ENCODE measurements around the gene SMR3A.
A peak's percentile ranks its signal among the peaks of the same experiment; 100 is the strongest.

Gene SMR3A

DNA sequence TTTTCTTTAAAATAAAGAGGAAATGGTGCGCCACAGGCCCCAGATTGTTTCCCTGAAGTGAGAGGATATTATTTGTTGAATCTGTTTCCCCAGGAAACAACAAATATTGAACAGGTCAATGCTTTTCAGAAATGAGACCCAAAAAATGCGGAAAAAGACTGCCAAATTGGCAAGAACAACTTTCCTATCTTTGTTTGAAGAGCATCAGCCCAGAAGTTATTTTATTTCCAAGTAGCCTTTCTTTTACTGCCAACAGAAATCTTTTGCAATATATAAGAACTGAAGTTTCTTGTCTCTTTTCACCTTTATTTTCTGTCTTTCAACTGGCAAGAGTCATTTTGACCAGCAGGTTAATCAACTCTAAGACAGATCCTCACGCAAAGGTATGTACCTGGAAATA is at the start of gene SMR3A:
Gene SMR3A, plus strand, starts transcription at position 301 of the 400 bp plus-strand sequence. CDS start 1,356 bp downstream, outside the sequence.
- DNase-seq (ENCODE audit: insufficient read length, low spot score) (no peak), FAIRE-seq (no peak)

DNA sequence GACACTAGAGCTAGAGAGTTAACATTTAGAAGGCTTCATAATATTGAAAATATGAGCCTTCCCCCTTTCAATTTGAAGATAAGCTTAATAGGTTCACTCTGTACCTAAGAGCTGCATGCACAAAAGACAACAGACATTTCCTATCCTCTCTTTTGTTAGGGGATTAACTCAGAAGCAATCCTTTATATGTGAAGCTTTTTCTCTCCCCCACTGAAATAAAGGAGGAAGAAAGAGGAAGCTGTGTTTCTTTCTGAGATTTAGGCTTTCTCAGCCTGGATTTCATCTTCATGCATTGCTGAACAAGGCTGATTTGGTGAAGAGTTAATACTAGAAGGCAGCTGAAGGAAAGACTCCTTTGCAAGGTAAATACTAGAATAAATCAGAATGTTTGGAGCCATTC is 46.8 kb upstream of the SMR3A start:
- FAIRE-seq (no peak), DNase-seq (ENCODE audit: insufficient read length, low spot score) (no peak)

DNA sequence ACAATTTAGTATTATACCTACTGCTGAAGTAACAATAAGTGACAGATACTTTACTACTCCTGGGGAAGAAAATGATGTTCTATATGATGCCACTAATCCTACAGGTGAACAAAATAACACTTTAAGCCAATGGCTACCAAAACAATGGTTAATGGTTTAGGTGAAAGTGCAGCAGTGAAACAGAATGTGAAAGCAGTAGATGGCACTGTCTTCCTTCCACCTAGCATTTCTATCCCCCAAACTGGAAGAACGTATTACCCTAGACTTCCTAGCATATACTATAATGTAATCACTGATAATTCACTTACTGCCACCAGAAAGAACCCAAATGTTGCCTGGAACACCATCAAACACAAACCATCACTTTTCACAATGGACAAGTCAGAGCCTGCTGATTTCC is 44.6 kb upstream of the SMR3A start:
- FAIRE-seq (peak; percentile 40), DNase-seq (ENCODE audit: insufficient read length, low spot score) (no peak)

DNA sequence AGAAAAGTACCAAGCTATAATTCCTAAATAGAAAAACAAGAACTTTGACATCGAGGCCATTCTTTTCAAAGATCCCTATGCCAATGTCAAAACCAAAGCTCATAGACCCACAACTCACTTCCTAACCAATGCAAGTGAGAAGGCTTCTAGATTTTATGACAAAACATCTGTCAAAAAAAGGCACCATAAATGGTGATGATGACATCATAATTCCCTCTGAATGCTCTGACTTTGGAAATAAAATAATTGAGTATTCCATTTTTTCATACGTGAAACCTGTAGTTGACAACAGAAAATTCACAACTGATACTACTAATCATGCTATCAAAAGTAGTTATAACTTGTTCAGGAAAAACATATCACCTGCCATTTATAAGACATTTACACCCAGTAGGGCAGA is 34.5 kb upstream of the SMR3A start:
- no peak for DNase-seq (ENCODE audit: insufficient read length, low spot score)
- FAIRE-seq = no peak

DNA sequence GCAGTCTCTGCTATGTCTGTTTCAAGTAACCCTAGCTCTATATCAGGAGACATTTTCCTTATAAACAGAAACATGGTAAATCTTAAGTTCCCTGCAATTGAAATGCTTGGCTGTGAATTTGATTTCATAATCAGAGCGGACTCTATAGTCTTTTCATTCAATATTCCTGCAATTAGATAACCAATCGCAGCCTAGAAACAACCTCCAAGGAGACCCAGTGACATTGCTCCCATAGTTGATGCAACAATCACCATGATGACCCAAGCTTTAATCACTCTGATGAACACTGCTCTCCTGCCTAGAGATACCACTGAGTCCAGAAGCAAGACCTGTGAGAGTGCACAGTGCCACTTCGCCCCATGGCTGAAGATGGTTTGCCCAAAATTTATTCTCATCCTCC is 25.9 kb upstream of the SMR3A start, which contains the start of gene CABS1:
Gene CABS1, plus strand, starts transcription at position 301 of the 400 bp plus-strand sequence. Its CDS starts 59 bp downstream, at position 360.
- FAIRE-seq = no peak
- DNase-seq (ENCODE audit: insufficient read length, low spot score) = no peak

DNA sequence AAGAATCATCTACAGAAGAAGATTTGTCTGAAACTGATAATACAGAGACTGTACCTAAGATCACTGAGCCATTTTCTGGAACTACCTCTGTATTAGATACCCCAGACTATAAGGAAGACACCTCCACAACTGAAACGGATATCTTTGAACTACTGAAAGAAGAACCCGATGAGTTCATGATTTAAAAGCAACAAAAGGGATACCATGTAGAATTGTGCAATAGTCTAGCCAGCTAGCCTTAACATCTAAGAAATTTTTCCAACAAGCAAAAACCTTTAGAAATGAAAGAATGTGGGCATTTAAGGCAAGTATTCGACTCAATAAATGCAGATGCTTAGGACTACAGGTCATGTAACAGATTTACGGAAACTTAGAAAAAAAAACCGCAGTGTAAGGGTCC is 24.5 kb upstream of the SMR3A start:
- no peak for FAIRE-seq

DNA sequence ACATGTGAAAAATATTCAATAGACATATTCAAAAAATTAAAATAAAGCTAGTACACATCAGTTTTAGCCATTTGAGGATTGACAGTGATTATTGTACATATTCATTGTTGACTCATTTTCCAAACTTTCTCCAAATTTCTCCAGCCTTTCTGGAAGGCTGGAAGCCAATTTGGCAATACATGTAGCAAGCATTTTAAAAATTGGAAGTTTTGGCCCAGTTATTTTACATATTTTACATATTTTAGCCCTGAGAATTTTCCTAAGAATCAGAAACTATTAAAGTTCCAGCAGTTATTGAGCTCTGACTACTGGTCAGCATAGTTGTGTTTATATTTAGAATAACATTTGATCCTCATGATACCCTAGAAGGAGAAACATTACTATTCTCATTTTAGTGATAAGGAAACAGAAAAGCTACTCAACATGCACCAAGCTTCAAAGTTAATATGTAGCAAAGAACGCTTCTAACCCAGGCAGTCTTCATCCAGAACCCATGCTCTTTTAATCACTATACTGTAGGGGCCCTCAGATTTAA is 22.6 kb upstream of the SMR3A start:
- DNase-seq (ENCODE audit: insufficient read length, low spot score) = no peak
- no peak for FAIRE-seq

More for the DNA sequence above, 24.5 kb upstream of the SMR3A start:
- DNase-seq (ENCODE audit: insufficient read length, low spot score) = no peak

DNA sequence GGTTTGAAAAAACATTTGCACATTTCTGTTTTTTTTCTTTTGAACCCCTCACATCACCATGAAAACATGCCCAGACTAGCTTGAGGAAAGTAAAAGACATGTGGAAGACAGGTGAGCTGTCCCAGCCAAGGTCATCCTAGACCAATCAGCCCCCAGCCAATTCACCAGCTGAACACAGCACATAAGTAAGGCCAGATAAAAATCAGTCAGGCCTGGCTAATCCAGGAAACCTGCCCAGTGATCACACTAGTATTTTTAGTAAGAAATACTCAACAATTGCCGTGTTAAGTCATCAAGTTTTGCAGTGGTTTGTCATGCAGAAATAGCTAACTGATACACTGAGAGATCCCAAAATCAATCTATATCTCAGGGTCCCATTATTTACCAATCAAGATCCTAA is 4.4 kb upstream of the SMR3A start:
- DNase-seq (ENCODE audit: insufficient read length, low spot score) (no peak), FAIRE-seq (no peak)

DNA sequence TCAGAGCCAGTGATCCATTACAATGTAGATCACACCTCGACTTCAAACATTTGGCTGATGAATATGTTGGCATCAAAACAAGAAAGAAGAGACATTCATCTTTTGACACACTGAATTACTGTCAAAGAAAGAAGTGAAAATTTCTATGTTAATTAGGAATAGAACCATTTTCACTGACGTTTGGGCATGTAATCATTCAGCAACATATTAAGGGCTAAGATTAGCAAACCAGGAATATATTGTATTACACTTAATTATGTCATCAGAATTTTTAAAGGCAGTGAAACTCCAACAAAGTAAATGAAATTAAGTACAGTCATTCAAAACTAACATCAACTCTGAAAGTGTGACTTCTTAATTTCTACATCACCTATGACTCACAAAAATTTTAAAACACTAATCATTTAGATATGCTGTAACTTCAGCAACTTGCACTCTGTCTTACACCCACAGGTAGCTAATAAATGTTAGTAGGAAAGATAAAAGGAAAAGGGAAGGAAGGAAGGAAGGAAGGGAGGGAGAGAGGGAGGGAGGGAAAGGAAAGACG is 1.4 kb upstream of the SMR3A start:
- FAIRE-seq = no peak
- DNase-seq (ENCODE audit: insufficient read length, low spot score) = no peak

DNA sequence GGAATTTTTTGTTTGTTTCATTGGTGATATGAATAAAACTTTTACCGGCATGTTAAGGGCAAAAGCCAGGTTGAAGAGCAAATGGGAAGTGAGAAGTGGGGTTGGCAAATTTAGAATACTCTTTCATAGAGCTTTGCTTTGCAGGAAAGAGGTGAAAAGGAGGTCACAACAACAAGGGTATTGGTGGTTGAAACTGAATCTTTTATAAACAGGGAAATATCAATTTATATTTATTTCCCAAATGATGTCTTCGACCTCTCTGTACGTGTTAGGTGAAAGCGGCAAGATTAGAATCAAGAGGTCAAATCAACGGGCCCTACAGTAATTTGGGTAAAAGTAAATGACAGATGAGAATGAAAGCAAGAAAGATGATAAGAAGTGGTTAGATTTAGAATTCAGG is 3.4 kb downstream of the SMR3A start:
- DNase-seq (ENCODE audit: insufficient read length, low spot score) = no peak

DNA sequence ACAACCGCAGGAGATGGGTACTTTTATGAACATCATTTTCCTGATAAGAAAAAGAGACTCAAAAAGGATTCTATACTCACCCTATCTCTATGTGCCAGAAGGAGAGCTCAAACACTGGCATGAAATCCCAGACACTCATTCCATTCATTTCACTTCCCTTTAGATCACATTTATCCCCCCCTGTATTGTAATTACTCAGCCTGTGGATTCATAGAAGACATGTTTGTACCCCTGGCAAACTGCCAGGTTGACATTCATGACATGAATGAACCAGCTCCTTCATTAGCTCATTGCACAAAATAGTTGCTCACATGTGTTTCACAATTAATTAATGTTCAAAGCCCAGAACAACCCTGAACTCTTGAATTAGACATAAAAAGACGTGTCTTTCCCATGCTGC is 4.9 kb downstream of the SMR3A start:
- DNase-seq (ENCODE audit: insufficient read length, low spot score) = no peak
- FAIRE-seq = no peak

More for the DNA sequence above, 3.4 kb downstream of the SMR3A start:
- no peak for FAIRE-seq

DNA sequence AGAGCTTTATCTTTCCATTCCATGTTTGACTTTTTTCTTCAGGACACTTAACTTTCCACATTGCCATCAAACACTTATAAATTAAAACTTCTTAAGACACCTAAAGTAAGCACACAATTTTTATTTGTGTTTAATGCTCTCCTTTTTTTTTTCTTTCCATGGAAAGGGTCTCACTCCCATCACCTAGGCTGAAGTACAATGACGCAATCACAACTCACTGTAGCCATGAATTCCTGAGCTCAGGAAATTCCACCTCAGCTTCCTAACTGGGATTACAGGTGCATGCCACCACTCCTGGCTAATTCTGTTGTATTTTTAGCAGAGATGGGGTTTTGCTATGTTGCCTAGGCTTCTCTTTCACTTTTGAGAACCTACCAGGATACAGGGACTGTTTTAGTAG is 7.3 kb downstream of the SMR3A start:
- FAIRE-seq = no peak
- DNase-seq (ENCODE audit: insufficient read length, low spot score) = no peak

DNA sequence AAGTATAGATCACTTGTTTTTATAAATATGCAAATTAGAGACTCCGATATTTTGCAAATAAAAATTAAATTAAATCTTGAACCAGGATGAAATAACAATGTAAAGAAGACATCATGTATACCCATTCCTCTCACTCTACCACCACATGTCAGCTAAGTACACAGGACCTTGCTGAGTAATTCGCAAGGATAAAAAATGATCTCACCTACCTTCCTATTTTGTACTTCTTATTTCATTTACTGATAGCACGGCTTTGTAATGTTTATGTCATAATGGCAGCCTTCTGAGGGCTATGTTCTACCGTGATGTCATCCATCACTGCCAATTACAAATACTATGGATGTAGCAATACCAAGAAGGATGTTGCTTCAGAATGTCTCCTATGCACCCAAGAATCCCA is 11.4 kb downstream of the SMR3A start:
- FAIRE-seq = no peak

DNA sequence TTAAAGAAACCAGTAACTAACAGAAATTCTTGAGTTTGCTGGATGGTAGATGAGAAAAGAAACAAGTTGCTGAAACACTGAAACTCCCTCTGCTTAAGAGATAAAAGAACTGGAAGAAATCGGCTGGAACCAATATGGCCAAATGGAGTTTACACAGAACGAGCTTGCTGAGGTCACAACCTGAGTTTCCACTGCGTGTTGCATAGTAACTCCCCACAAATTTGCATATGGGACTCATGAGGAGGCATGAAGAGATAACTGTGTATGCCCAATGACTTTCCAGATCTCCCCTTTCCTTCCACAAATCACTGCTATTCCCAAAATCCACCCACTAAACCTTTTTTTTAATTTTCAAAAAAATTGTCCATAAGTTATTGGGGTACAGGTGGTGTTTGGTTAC is 12.2 kb downstream of the SMR3A start:
- no peak for DNase-seq (ENCODE audit: insufficient read length, low spot score)
- no peak for FAIRE-seq

More for the DNA sequence above, 11.4 kb downstream of the SMR3A start:
- no peak for DNase-seq (ENCODE audit: insufficient read length, low spot score)

DNA sequence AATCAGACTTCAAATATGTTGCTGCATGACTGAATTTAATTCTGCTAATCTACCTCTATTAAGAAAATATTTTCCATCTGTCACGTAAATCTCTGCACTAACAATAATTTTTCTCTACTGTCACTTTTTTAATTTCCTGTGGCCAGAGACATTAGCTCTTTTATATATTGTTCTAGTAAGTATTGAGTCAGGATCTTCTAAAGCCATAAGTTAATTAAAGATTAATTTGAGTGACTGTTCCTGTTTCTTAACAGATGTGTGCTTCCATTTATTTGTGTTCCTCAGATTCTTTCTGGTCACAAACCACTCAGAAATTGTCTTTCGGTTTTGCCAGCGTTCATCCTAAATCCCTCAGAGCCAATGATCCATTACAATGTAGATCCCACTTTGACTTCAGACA is 20.0 kb downstream of the SMR3A start:
- FAIRE-seq (no peak), DNase-seq (ENCODE audit: insufficient read length, low spot score) (no peak)

DNA sequence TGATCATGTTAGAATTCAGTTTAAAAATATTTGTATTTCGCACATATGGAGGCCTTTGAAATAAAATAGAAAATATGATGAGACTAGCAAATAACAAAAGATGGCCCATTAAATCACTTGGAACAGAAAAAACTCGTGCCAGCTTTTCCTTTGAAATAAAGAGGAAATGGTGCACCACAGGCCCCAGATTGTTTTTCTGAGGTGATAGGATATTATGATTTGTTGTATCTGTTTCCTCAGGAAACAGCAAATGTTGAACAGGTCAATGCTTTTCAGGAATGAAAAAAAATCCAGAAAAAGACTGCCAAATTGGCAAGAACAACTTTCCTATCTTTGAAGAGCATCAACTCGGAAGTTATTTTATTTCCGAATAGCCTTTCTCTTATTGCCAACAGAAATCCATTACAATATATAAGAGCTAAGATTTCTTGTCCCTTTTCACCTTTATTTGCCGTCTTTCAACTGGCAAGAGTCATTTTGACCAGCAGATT is 22.2 kb downstream of the SMR3A start, which contains the start of gene SMR3B:
Gene SMR3B, plus strand, starts transcription at position 441 of the 491 bp plus-strand sequence. CDS start 1,380 bp downstream, outside the sequence.
- FAIRE-seq = no peak
- no peak for DNase-seq (ENCODE audit: insufficient read length, low spot score)

DNA sequence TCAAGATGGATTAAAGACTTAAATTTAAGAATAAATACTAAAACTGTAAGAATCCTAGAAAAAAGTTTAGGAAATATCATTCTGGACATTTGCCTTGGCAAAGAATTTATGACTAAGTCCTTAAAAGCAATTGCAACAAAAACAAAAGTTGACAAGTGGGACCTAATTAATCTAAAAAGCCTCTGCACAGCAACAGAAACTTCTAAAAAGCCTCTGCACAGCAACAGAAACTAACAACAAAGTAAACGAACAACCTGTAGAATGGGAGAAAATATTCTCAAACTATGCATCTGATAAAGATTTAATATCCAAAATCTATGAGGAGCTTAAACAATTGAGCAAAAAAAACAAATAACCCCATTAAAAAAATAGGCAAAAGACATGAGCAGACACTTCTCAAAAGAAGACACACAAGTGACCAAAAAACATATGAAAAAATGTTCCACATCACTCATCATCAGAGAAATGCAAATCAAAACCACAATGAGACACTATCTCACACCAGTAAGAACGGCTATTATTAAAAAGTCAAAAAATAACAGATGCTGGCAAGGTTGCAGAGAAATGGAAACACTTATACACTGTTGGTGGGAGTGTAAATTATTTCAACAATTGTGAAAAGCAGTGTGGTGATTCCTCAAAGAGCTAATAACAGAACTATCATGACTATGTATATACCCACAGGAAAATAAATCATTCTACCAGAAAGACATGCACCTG is 31.7 kb downstream of the SMR3A start:
- DNase-seq (ENCODE audit: insufficient read length, low spot score) (no peak), FAIRE-seq (peak; percentile 65)

DNA sequence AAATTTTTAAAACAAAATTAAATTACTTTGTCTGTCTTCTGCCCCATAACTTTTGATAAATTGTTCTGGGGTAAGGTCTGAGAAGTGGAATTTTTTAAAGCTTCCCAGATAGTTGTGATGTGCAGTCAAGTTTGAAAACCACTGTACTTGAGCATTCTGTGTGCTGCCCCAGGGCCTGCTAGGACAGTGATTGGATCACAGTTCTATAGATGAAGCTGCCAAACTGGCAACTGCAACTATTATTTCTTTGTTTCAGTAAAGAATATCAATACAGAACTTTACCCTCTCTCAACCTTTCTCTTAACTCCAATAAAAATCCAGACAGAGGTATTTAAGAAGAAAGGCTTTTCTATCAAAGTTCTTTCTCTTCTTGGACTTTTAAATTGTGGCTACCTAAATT is 37.0 kb downstream of the SMR3A start, which contains the start of gene OPRPN:
Gene OPRPN, plus strand, starts transcription at position 361 of the 400 bp plus-strand sequence. CDS start 1,346 bp downstream, outside the sequence.
- FAIRE-seq (no peak), DNase-seq (ENCODE audit: insufficient read length, low spot score) (no peak)

DNA sequence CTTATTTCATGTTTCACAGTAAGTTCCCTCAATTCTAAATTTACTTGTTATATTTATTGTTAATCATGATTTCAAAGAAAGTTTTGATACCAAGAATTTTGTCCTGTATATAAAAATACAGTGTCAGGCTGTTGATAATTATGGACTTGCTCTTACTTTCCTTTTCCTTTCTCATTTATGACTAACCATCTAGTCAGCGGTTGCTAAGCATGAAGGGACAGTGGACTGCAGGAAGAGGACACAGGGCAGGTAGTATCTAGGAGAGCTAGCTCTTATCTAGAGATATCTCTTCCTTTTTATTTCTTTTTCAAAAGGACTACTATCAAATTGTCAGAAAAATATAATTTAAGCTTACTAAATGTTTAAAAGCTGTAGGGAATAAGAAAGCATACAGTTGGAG is 38.8 kb downstream of the SMR3A start:
- peak; percentile 4 for FAIRE-seq
- DNase-seq (ENCODE audit: insufficient read length, low spot score) = no peak

DNA sequence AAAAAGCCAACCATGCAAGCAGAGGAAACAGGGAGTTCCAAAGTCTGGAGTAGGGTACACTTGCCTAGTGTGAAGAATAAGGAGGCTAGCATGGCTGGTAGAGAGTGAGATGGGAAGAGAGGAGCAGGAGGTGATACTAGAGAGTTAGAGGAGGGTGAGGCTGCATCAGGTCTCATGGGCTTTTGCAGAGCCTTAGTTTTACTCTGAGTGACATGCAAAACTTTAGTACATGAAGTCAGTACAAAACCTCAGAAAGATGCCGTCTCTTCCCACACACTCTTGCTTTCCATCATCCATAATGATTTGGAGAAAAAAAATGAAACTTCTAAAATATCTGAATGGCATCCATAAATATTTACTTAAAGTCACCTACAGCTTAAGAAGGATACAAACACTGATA is 42.2 kb downstream of the SMR3A start:
- FAIRE-seq (peak; percentile 39), DNase-seq (ENCODE audit: insufficient read length, low spot score) (no peak)

DNA sequence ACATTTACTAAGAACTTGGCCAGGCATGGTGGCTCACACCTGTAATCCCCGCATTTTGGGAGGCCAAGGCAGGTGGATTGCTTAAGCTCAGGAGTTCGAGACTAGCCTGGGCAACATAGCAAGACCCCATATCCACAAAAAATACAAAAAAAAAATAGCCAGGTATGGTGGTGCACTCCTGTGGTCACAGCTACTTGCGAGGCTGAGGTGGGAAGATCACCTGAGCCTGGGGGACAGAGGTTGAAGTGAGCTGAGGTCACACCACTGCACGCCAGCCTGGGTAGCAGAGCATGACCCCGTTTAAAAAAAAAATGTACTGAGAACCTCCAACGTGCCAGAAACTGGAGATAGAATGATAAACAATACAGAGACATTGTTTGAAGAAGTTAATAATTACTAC is 45.2 kb downstream of the SMR3A start:
- DNase-seq (ENCODE audit: insufficient read length, low spot score) (no peak), FAIRE-seq (no peak)
